K562 (cell line): ENCODE measurements around the gene AGFG1.

Experiments
- CHD7 ChIP-seq: fragments of 200-600 bp; sonication (generic); IDR thresholded peaks from one replicate; pipeline ENCODE4 v1.6.1; 2012; ENCODE audit warnings: mild to moderate bottlenecking, low read depth, low read length, inconsistent platforms
- TF ChIP-seq, protein P1 (sequence below): fragments of 450-650 bp; formaldehyde crosslinking; IDR thresholded peaks from 2 replicates; pipeline ENCODE4 v1.4.0; 2020; ENCODE audit warnings: mild to moderate bottlenecking, mixed read lengths
- TF ChIP-seq, protein P2 (sequence below): fragments of 450-650 bp; formaldehyde crosslinking; IDR thresholded peaks from 2 replicates; pipeline ENCODE4 v1.4.0; 2022; ENCODE audit warnings: mild to moderate bottlenecking, moderate library complexity

DNA sequence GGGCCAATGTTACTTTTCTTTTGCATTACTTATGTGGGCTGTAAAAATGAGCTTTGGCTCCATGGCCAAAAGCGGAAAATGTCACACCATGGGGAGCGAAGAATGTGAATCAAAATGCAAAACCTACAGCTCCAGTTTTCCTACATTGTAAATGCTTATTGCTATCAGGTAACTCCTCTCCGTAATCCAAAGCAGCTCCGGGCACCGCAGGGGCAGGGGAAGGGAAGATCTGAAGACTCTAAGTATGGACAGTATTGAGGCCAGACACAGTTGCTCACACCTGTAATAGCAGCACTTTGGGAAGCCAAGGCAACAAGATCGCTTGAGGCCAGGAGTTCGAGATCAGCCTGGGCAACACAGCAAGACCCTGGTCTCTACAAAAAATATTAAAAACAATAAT, 7.1 kb upstream of the AGFG1 start:
- TF ChIP-seq CHD7 = no peak
- TF ChIP-seq, protein P1, sequence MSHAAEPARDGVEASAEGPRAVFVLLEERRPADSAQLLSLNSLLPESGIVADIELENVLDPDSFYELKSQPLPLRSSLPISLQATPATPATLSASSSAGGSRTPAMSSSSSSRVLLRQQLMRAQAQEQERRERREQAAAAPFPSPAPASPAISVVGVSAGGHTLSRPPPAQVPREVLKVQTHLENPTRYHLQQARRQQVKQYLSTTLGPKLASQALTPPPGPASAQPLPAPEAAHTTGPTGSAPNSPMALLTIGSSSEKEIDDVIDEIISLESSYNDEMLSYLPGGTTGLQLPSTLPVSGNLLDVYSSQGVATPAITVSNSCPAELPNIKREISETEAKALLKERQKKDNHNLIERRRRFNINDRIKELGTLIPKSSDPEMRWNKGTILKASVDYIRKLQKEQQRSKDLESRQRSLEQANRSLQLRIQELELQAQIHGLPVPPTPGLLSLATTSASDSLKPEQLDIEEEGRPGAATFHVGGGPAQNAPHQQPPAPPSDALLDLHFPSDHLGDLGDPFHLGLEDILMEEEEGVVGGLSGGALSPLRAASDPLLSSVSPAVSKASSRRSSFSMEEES (CRISPR knock-in tag) = no peak
- TF ChIP-seq, protein P2, sequence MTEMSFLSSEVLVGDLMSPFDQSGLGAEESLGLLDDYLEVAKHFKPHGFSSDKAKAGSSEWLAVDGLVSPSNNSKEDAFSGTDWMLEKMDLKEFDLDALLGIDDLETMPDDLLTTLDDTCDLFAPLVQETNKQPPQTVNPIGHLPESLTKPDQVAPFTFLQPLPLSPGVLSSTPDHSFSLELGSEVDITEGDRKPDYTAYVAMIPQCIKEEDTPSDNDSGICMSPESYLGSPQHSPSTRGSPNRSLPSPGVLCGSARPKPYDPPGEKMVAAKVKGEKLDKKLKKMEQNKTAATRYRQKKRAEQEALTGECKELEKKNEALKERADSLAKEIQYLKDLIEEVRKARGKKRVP = no peak
